ENCODE measurements around the gene SAG. TPM values are rescaled to one million over a fixed set of nuclear protein-coding genes. Genes with fewer than 3 reads are reported as not detected.

SAG gene
- total and polyA plus RNA-seq, 8 donors = not detected

- no peaks in the 10 kb centered on the region for H3K27me3 ChIP-seq
- no peaks in the 10 kb centered on the region for H3K9me3 ChIP-seq
- peak in 2 of 4 donors; percentile 4 to 19 for ATAC-seq
- intact Hi-C loops (cut with DNase I) = no loop called here
- 0% methylated on average over 3 to 76 of the region's 77 CpGs for WGBS, 2 donors
- no peak for DNase-seq
- FAIRE-seq = no peak
- peaks cover 0 to 3% (median 0%) of the 10 kb centered on the region in 3 donors for H3K4me1 ChIP-seq
- no peaks in the 10 kb centered on the region for H3K36me3 ChIP-seq
- H3K27ac ChIP-seq = no peak overlapping the region
- H3K4me3 ChIP-seq = peak overlapping the region in 3 of 4 donors; percentile 57 to 71 (median 65)
- no peak for TF ChIP-seq CTCF (IDR thresholded peaks at IDR 0.05)
Measured at GRCh38 chr2:233354500-233354924, 46.9 kb downstream of the SAG start.

GRCh38 chr2:233354971-233355574, 47.5 kb downstream of the SAG start:
- FAIRE-seq (no peak), DNase-seq (peak; percentile 40 to 80 (median 56)), ATAC-seq (peak; percentile 39 to 69 (median 65))
- Histone ChIP-seq H3K27ac (no peak overlapping the region), H3K36me3 (no peaks in the 10 kb centered on the region), H3K4me3 (peak overlapping the region; percentile 45 to 71 (median 61)), H3K9me3 (no peaks in the 10 kb centered on the region), H3K27me3 (no peaks in the 10 kb centered on the region), H3K4me1 (peaks cover 0 to 3% (median 0%) of the 10 kb centered on the region in 3 donors)
- intact Hi-C loops (cut with DNase I) = no loop called here
- no peak for TF ChIP-seq CTCF (IDR thresholded peaks at IDR 0.05)
- 1 to 3% methylated on average over 34 to 46 of the region's 46 CpGs for WGBS, 2 donors

- ATAC-seq (no peak), FAIRE-seq (no peak), DNase-seq (no peak)
- TF ChIP-seq CTCF (IDR thresholded peaks at IDR 0.05) = no peak
- intact Hi-C loops (cut with DNase I) = no loop called here
- H3K4me1 ChIP-seq = peaks cover 0 to 3% (median 0%) of the 10 kb centered on the region in 3 donors
- WGBS, 2 donors = 88 to 92% methylated on average over 10 of the region's 10 CpGs
- H3K4me3 ChIP-seq = no peak overlapping the region
- no peaks in the 10 kb centered on the region for H3K9me3 ChIP-seq
- H3K27ac ChIP-seq = no peak overlapping the region
- no peaks in the 10 kb centered on the region for H3K36me3 ChIP-seq
- no peaks in the 10 kb centered on the region for H3K27me3 ChIP-seq
Measured at GRCh38 chr2:233355916-233356315, 48.3 kb downstream of the SAG start.

- Histone ChIP-seq H3K27me3 (no peaks in the 10 kb centered on the region), H3K27ac (no peak overlapping the region), H3K9me3 (no peaks in the 10 kb centered on the region), H3K4me1 (peaks cover 0 to 3% (median 0%) of the 10 kb centered on the region in 3 donors), H3K36me3 (no peaks in the 10 kb centered on the region), H3K4me3 (no peak overlapping the region)
- intact Hi-C loops (cut with DNase I) = no loop called here
- FAIRE-seq = no peak
- DNase-seq = no peak
- ATAC-seq = no peak
- 74 to 78% methylated on average over 4 of the region's 4 CpGs for WGBS, 2 donors
- TF ChIP-seq CTCF (IDR thresholded peaks at IDR 0.05) = no peak
Measured at GRCh38 chr2:233356546-233357308, 49.1 kb downstream of the SAG start.

- no peak overlapping the region for H3K4me3 ChIP-seq
- peaks cover 0 to 3% (median 0%) of the 10 kb centered on the region in 3 donors for H3K4me1 ChIP-seq
- ATAC-seq (no peak), FAIRE-seq (no peak), DNase-seq (no peak)
- WGBS, 2 donors = 92 to 94% methylated on average over 4 of the region's 4 CpGs
- TF ChIP-seq CTCF (IDR thresholded peaks at IDR 0.05) = no peak
- no peaks in the 10 kb centered on the region for H3K36me3 ChIP-seq
- no peak overlapping the region for H3K27ac ChIP-seq
- no peaks in the 10 kb centered on the region for H3K9me3 ChIP-seq
- H3K27me3 ChIP-seq = no peaks in the 10 kb centered on the region
- intact Hi-C loops (cut with DNase I) = no loop called here
Measured at GRCh38 chr2:233358335-233358734, 50.7 kb downstream of the SAG start.
